Activated CD8-positive, alpha-beta T cell treated with anti-CD3 and anti-CD28 coated beads, Interleukin-2, amount 10 ng/mL, durations not matched to agents 7 days and 5 days (primary cell): ENCODE measurements around the gene PIP4K2A. TPM values are rescaled to one million over a fixed set of nuclear protein-coding genes. Genes with fewer than 3 reads are reported as not detected.

Experiments
- ATAC-seq: fragments of 150-1000 bp; cut with Tn5 transposase; one replicate; pipeline ENCODE4 v1.10.0; 2021; ENCODE audit warnings: moderate library complexity
- CTCF ChIA-PET: fragments of 350-600 bp; sonication (Branson Sonifier 250); formaldehyde crosslinking; loops from one replicate; lab custom pipeline; 2021; ENCODE audit warnings: antibody characterized with exemption; lab: Charles Lee
- POLR2A ChIA-PET: fragments of 350-600 bp; sonication (Branson Sonifier 250); formaldehyde crosslinking; loops from one replicate; lab custom pipeline; 2021; ENCODE audit warnings: antibody characterized with exemption; lab: Charles Lee
- DNase-seq: peaks from one replicate; pipeline ENCODE4 v3.0.0-alpha.2; 2020
- H3K27ac Mint-ChIP-seq: one replicate; pipeline ENCODE4 v1.8.0; 2021; ENCODE audit warnings: mild to moderate bottlenecking, mixed read lengths
- H3K27me3 Mint-ChIP-seq: one replicate; pipeline ENCODE4 v1.8.0; 2021; ENCODE audit warnings: low read depth, mixed read lengths
- H3K36me3 Mint-ChIP-seq: one replicate; pipeline ENCODE4 v1.8.0; 2021; ENCODE audit warnings: low read depth, mixed read lengths
- H3K4me1 Mint-ChIP-seq: one replicate; pipeline ENCODE4 v1.8.0; 2021; ENCODE audit warnings: low read depth, mixed read lengths
- H3K4me3 Mint-ChIP-seq: one replicate; pipeline ENCODE4 v1.8.0; 2021; ENCODE audit warnings: mild to moderate bottlenecking, mixed read lengths
- H3K9me3 Mint-ChIP-seq: one replicate; pipeline ENCODE4 v1.8.0; 2022; ENCODE audit warnings: mixed read lengths; ENCODE audit not compliant: insufficient read depth
- total RNA-seq, 2 experiments: library from RNA; stranded (reverse); gene quantifications; one replicate each; pipeline ENCODE4 v1.2.3, GENCODE V29; 2021

Gene PIP4K2A
- total RNA-seq, 2 experiments from 2014 or later: 154 to 164 TPM

GRCh38 chr10:22705527-22705926 lies 8.9 kb downstream of the PIP4K2A start:
- no peak for ATAC-seq
- Mint-ChIP-seq H3K27me3 (no peaks in the 10 kb centered on the region), H3K36me3 (peaks cover 81% of the 10 kb centered on the region), H3K9me3 (no peaks in the 10 kb centered on the region), H3K4me3 (no peak overlapping the region), H3K27ac (peak overlapping the region; percentile 67), H3K4me1 (peaks cover 90% of the 10 kb centered on the region)
- ChIA-PET CTCF (interaction anchor here (1.3 kb wide), 1 partner anchor 94 kb away, joined by 3 read pairs; no protein-coding TSS in a partner anchor), POLR2A (interaction anchor here (0.7 kb wide), 1 partner anchor 8 kb away, joined by 4 read pairs; no protein-coding TSS in a partner anchor)
- DNase-seq: no peak

GRCh38 chr10:22704942-22705341 lies 9.4 kb downstream of the PIP4K2A start:
- Mint-ChIP-seq H3K36me3 (peaks cover 79% of the 10 kb centered on the region), H3K27ac (peak overlapping the region; percentile 53), H3K4me3 (no peak overlapping the region), H3K9me3 (no peaks in the 10 kb centered on the region), H3K4me1 (peaks cover 90% of the 10 kb centered on the region), H3K27me3 (no peaks in the 10 kb centered on the region)
- ATAC-seq (peak; percentile 17), DNase-seq (no peak)
- CTCF ChIA-PET: interaction anchor here (0.6 to 1.3 kb wide), 2 partner anchors 23 to 94 kb away, joined by 3 read pairs; no protein-coding TSS in a partner anchor
- POLR2A ChIA-PET: interaction anchor here (1.0 kb wide), 1 partner anchor 7 kb away, joined by 3 read pairs; no protein-coding TSS in a partner anchor

DNA sequence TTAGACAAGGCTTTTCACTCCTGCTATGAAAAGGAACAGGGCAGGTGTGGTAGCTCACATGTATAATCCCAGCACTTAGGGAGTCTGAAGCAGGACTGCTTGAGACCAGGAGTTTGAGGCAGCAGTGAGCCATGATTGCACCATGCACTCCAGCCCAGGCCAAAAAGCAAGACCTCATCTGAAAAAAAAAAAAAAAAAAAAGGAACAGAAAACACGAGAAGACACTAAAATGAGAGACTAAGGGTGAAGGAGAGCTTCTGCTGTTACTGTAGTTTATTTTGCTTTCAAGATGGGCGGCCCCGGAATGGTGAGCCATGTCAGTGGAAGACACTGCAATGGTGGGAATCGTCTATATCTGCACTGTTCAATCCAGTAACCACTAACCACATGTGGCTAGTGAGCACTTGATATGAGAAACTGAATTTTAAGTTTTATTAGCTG lies 9.9 kb downstream of the PIP4K2A start:
- POLR2A ChIA-PET: interaction anchor here (1.0 to 1.7 kb wide), 3 partner anchors 8 to 13 kb away, joined by 3 to 5 read pairs (median 4); partner anchors contain the start of gene PIP4K2A
- no peak for DNase-seq
- ATAC-seq: peak; percentile 37
- peaks cover 76% of the 10 kb centered on the region for H3K36me3 Mint-ChIP-seq
- peaks cover 88% of the 10 kb centered on the region for H3K4me1 Mint-ChIP-seq
- H3K27me3 Mint-ChIP-seq: no peaks in the 10 kb centered on the region
- H3K9me3 Mint-ChIP-seq: no peaks in the 10 kb centered on the region
- CTCF ChIA-PET: interaction anchor here (0.6 to 1.3 kb wide), 3 partner anchors 23 to 93 kb away, joined by 3 to 4 read pairs (median 3); no protein-coding TSS in a partner anchor
- H3K27ac Mint-ChIP-seq: peak overlapping the region; percentile 53
- no peak overlapping the region for H3K4me3 Mint-ChIP-seq

DNA sequence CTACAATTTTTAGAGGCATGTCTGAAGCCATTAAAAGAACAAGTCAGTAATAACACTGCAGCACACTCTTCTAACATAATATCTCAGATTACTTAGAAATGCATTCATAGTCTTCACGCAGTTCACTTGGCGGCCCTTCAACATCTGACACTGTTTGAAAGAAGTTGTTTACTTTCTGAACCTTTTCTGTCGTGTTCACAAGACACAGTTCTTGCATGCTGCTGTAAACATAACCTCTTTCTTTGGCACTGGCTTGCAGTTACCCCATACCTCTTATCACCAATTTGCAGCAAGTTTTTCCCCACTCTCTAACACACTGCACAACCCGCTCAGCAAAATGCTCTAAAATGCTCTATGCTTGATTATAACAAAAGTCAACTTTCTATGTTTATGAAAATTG lies 12.0 kb downstream of the PIP4K2A start:
- peaks cover 73% of the 10 kb centered on the region for H3K4me1 Mint-ChIP-seq
- H3K27me3 Mint-ChIP-seq: no peaks in the 10 kb centered on the region
- peaks cover 60% of the 10 kb centered on the region for H3K36me3 Mint-ChIP-seq
- ATAC-seq (no peak), DNase-seq (no peak)
- no peak overlapping the region for H3K27ac Mint-ChIP-seq
- ChIA-PET CTCF (interaction anchor here (1.9 kb wide), 1 partner anchor 11 kb away, joined by 4 read pairs; no protein-coding TSS in a partner anchor), POLR2A (interaction anchor here (0.6 kb wide), 1 partner anchor 117 kb away, joined by 3 read pairs; no protein-coding TSS in a partner anchor)
- no peaks in the 10 kb centered on the region for H3K9me3 Mint-ChIP-seq
- H3K4me3 Mint-ChIP-seq: no peak overlapping the region

DNA sequence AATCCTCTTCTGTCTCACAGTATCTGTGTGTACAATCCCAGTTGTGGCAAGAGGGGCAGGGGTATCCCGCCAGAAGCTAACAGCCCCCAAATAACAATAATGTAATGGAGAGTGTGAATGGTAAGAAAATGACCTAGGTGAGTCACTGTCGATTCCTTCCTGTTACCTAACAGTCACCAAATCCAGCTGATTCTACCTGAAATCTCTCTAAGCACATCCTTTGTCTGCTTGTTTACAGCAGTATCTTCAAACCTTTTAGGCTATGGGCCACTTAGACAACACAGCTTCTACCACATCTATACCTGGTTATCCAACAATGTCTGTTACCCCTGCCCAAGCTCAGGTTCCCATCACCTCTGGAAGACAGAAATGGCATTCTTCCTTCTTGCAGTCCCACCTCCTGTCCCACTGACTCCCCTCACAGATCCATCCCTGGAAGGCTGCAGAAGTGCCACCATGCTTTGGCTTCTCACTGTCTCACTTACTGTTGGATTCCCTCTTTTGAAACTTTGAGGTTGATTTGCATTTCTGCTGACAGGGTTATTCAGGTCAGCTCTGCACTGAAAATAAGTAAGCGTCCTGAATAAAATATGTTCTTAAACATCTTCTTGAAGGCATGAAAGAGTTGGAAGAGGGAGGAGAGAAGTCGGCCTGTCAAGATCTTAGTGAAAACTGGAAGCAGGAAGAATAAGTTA lies 13.1 kb downstream of the PIP4K2A start:
- Mint-ChIP-seq H3K27ac (peak overlapping the region; percentile 36), H3K36me3 (peaks cover 53% of the 10 kb centered on the region), H3K4me3 (no peak overlapping the region), H3K4me1 (peaks cover 72% of the 10 kb centered on the region), H3K9me3 (no peaks in the 10 kb centered on the region), H3K27me3 (no peaks in the 10 kb centered on the region)
- DNase-seq: no peak
- CTCF ChIA-PET: interaction anchor here (1.9 kb wide), 1 partner anchor 10 kb away, joined by 4 read pairs; no protein-coding TSS in a partner anchor
- no peak for ATAC-seq
- POLR2A ChIA-PET: interaction anchor here (0.6 kb wide), 1 partner anchor 42 kb away, joined by 3 read pairs; no protein-coding TSS in a partner anchor

DNA sequence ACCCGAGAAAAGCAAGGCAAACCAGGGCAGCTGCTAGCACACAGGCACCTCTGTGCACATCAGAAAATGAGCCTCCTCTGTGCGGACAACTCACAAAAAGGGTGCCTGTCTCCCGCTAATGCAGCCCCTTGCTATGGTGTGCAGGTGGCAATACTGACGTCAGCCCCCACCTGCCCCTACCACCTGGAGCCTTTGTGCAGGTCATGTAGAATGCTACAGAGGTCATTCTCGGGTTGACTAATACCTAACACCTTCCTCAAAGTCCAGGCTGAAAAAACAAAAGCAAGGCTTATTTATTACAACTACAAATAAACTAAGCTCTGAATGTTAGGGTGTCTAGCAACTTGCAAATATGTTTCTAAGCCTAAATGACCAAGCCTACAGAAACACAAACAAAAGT lies 13.9 kb downstream of the PIP4K2A start:
- ChIA-PET POLR2A (interaction anchor here (0.6 kb wide), 1 partner anchor 41 kb away, joined by 3 read pairs; no protein-coding TSS in a partner anchor), CTCF (interaction anchor here (1.7 to 1.9 kb wide), 3 partner anchors 9 to 10 kb away, joined by 4 to 5 read pairs (median 5); no protein-coding TSS in a partner anchor)
- DNase-seq (no peak), ATAC-seq (no peak)
- H3K36me3 Mint-ChIP-seq: peaks cover 49% of the 10 kb centered on the region
- H3K4me3 Mint-ChIP-seq: no peak overlapping the region
- H3K27ac Mint-ChIP-seq: no peak overlapping the region
- H3K4me1 Mint-ChIP-seq: peaks cover 72% of the 10 kb centered on the region
- no peaks in the 10 kb centered on the region for H3K9me3 Mint-ChIP-seq
- H3K27me3 Mint-ChIP-seq: no peaks in the 10 kb centered on the region

GRCh38 chr10:22699976-22700375 lies 14.4 kb downstream of the PIP4K2A start:
- no peaks in the 10 kb centered on the region for H3K27me3 Mint-ChIP-seq
- ChIA-PET CTCF (interaction anchor here (1.7 kb wide), 2 partner anchors 10 kb away, joined by 5 read pairs; no protein-coding TSS in a partner anchor), POLR2A (interaction anchor here (1.3 kb wide), 1 partner anchor 13 kb away, joined by 3 read pairs; no protein-coding TSS in a partner anchor)
- no peaks in the 10 kb centered on the region for H3K9me3 Mint-ChIP-seq
- ATAC-seq (no peak), DNase-seq (no peak)
- H3K4me3 Mint-ChIP-seq: no peak overlapping the region
- peaks cover 71% of the 10 kb centered on the region for H3K4me1 Mint-ChIP-seq
- H3K27ac Mint-ChIP-seq: no peak overlapping the region
- H3K36me3 Mint-ChIP-seq: peaks cover 48% of the 10 kb centered on the region

GRCh38 chr10:22698941-22699440 lies 15.4 kb downstream of the PIP4K2A start:
- POLR2A ChIA-PET: interaction anchor here (0.6 to 1.3 kb wide), 2 partner anchors 12 to 14 kb away, joined by 3 read pairs; no protein-coding TSS in a partner anchor
- no peak overlapping the region for H3K4me3 Mint-ChIP-seq
- H3K9me3 Mint-ChIP-seq: no peaks in the 10 kb centered on the region
- CTCF ChIA-PET: interaction anchor here (1.1 to 1.7 kb wide), 3 partner anchors 9 to 125 kb away, joined by 3 to 5 read pairs (median 5); no protein-coding TSS in a partner anchor
- DNase-seq (no peak), ATAC-seq (no peak)
- H3K4me1 Mint-ChIP-seq: peaks cover 70% of the 10 kb centered on the region
- no peak overlapping the region for H3K27ac Mint-ChIP-seq
- H3K36me3 Mint-ChIP-seq: peaks cover 42% of the 10 kb centered on the region
- H3K27me3 Mint-ChIP-seq: no peaks in the 10 kb centered on the region

DNA sequence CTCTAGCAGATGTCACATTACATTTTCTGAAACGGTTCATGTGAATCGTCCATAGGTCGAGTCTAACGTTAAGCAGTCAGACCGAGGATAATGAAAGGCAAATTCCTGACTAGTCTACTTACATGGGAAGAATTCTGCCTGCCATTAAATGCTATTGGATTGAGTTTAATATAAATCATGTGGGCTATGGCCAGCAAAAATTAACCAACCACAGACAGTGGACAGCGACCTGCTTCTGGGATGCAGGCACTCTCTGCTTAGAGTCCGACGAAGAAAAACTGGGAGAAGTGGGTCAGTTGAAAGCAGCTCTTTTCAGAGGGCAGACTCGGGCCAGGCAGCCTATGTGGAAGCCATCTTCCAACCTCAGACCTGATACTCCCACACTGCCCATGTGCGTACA lies 16.6 kb downstream of the PIP4K2A start:
- Mint-ChIP-seq H3K4me1 (peaks cover 74% of the 10 kb centered on the region), H3K27ac (no peak overlapping the region), H3K9me3 (no peaks in the 10 kb centered on the region), H3K36me3 (peaks cover 45% of the 10 kb centered on the region), H3K27me3 (no peaks in the 10 kb centered on the region), H3K4me3 (no peak overlapping the region)
- DNase-seq (no peak), ATAC-seq (no peak)
- ChIA-PET CTCF (interaction anchor here (1.5 kb wide), 1 partner anchor 124 kb away, joined by 5 read pairs; no protein-coding TSS in a partner anchor), POLR2A (interaction anchor here (1.1 to 1.3 kb wide), 2 partner anchors 8 to 14 kb away, joined by 4 read pairs; no protein-coding TSS in a partner anchor)

DNA sequence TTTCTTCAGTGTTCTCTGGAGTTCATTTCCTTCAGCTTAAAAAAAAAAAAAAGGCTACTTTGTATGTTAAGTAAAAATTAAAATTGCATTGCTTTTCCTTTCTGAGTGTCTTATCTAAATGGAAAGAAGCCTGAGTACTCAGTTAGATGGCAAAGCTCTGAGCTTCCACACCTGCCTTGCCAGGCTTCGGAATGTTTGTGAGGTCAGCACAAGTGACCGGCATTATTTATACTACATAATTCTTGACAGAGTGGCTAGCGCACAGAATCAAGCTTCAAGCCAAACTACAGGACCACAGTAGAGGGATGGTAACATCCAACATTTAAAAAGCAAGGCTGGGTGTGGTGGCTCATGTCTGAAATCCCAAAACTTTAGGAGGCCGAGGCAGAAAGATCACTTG lies 17.3 kb downstream of the PIP4K2A start:
- H3K27me3 Mint-ChIP-seq: no peaks in the 10 kb centered on the region
- ChIA-PET POLR2A (interaction anchor here (0.6 to 1.3 kb wide), 4 partner anchors 8 to 358 kb away, joined by 3 to 4 read pairs (median 4); no protein-coding TSS in a partner anchor), CTCF (interaction anchor here (1.5 to 1.8 kb wide), 2 partner anchors 42 to 123 kb away, joined by 5 to 6 read pairs; no protein-coding TSS in a partner anchor)
- no peak overlapping the region for H3K4me3 Mint-ChIP-seq
- no peak overlapping the region for H3K27ac Mint-ChIP-seq
- peaks cover 45% of the 10 kb centered on the region for H3K36me3 Mint-ChIP-seq
- H3K9me3 Mint-ChIP-seq: no peaks in the 10 kb centered on the region
- DNase-seq (no peak), ATAC-seq (no peak)
- H3K4me1 Mint-ChIP-seq: peaks cover 74% of the 10 kb centered on the region

- peaks cover 38% of the 10 kb centered on the region for H3K36me3 Mint-ChIP-seq
- no peaks in the 10 kb centered on the region for H3K9me3 Mint-ChIP-seq
- no peak overlapping the region for H3K4me3 Mint-ChIP-seq
- DNase-seq (no peak), ATAC-seq (peak; percentile 24)
- ChIA-PET CTCF (interaction anchor here (0.9 to 1.2 kb wide), 3 partner anchors 11 to 49 kb away, joined by 3 to 7 read pairs (median 6); no protein-coding TSS in a partner anchor), POLR2A (interaction anchor here (1.1 to 1.4 kb wide), 2 partner anchors 11 to 20 kb away, joined by 4 to 6 read pairs; partner anchors contain the start of gene PIP4K2A)
- H3K4me1 Mint-ChIP-seq: peaks cover 72% of the 10 kb centered on the region
- H3K27ac Mint-ChIP-seq: peak overlapping the region; percentile 10
- H3K27me3 Mint-ChIP-seq: no peaks in the 10 kb centered on the region
These were observed 20.5 kb downstream of the PIP4K2A start for GRCh38 chr10:22693860-22694259.
